Spleen (tissue), 11 donors: ENCODE results near the gene CD9. TPM values are rescaled to one million over a fixed set of nuclear protein-coding genes. Genes with fewer than 3 reads are reported as not detected.
A peak's percentile ranks its signal among the peaks of the same experiment; 100 is the strongest.

ENCODE experiments used
- DNase-seq: peaks from one replicate; pipeline ENCODE4 v3.0.0-alpha.2; 2020
- H3K27ac ChIP-seq, 8 donors: fragments of 200-600 bp; sonication (generic) in 7 of 8; 1 replicate in 4 of 8; 2 replicates in 4 of 8; pipeline versions ENCODE4 v1.5.0 to v1.8.0; 2016 to 2021; ENCODE audit warnings: inconsistent platforms in 4 of 8, mild to moderate bottlenecking in 4 of 8, moderate library complexity in 1 of 8
- H3K27me3 ChIP-seq, 7 donors: fragments of 200-600 bp; sonication (generic) in 6 of 7; replicated peaks in 1 of 7; 1 replicate in 4 of 7; 2 replicates in 3 of 7; pipeline versions ENCODE4 v1.5.0 to v1.8.0; 2016 to 2021; ENCODE audit warnings: inconsistent platforms in 3 of 7, mild to moderate bottlenecking in 1 of 7
- H3K36me3 ChIP-seq, 6 donors: fragments of 200-600 bp; sonication (generic) in 5 of 6; 1 replicate in 4 of 6; 2 replicates in 2 of 6; pipeline versions ENCODE4 v1.5.0 to v1.8.0; 2016 to 2021; ENCODE audit warnings: inconsistent platforms in 2 of 6
- H3K4me1 ChIP-seq, 6 donors: fragments of 200-600 bp; sonication (generic) in 5 of 6; 1 replicate in 3 of 6; 2 replicates in 3 of 6; pipeline versions ENCODE4 v1.5.0 to v1.8.0; 2016 to 2021; ENCODE audit warnings: inconsistent platforms in 3 of 6
- H3K4me3 ChIP-seq, 8 donors: fragments of 200-600 bp; sonication (generic) in 7 of 8; 1 replicate in 4 of 8; 2 replicates in 4 of 8; pipeline versions ENCODE4 v1.5.0 to v1.8.0; 2016 to 2021; ENCODE audit warnings: inconsistent platforms in 4 of 8, mild to moderate bottlenecking in 4 of 8, moderate library complexity in 2 of 8
- H3K9me3 ChIP-seq, 8 donors: fragments of 200-600 bp; sonication (generic) in 7 of 8; 1 replicate in 4 of 8; 2 replicates in 4 of 8; pipeline versions ENCODE4 v1.5.0 to v1.8.0; 2016 to 2021; ENCODE audit warnings: inconsistent platforms in 4 of 8
- CTCF ChIP-seq, 11 experiments: fragments of 200-600 bp in 7 of 11; fragments of 450-650 bp in 4 of 11; sonication (generic) in 4 of 11; IDR thresholded peaks in 8 of 11; conservative IDR thresholded peaks in 3 of 11; 1 replicate in 7 of 11; 2 replicates in 4 of 11; pipeline versions ENCODE4 v1.4.0 to v1.8.0; 2016 to 2021; ENCODE audit warnings: antibody characterized with exemption in 11 of 11, inconsistent platforms in 4 of 11, mild to moderate bottlenecking in 1 of 11
- POLR2A ChIP-seq, 3 donors: fragments of 450-650 bp; IDR thresholded peaks; one replicate each; pipeline ENCODE4 v1.5.1; 2017; ENCODE audit warnings: antibody characterized with exemption in 3 of 3, mild to moderate bottlenecking in 1 of 3
- POLR2AphosphoS5 ChIP-seq, 3 donors: sonication (generic); formaldehyde crosslinking; IDR thresholded peaks; one replicate each; pipeline ENCODE4 v1.5.1; 2017; ENCODE audit warnings: antibody characterized with exemption in 3 of 3
- WGBS, 5 donors: extraction: QIAGEN DNeasy Blood & Tissue Kit in 3 of 5; methylation state at CpG; one replicate each; pipeline versions ENCODE4 v1.1.5 to v1.1.7; 2013 to 2018; 5-methylcytosine and 5-hydroxymethylcytosine counted together
- intact Hi-C: fragments of 100-400 bp; cut with DNase I; formaldehyde crosslinking; loops from one replicate; pipeline ENCODE4 v1.15.0; 2023; ENCODE audit warnings: low total_unique reads
- polyA plus RNA-seq, 3 donors: library from polyadenylated mRNA; stranded (reverse); fragments of 200-250 nt; gene quantifications; one replicate each; pipeline ENCODE4 v1.2.1, GENCODE V29; 2013
- total RNA-seq, 7 donors: library from RNA; depleted of rRNA in 3 of 7; stranded (reverse); fragments of >200 nt in 3 of 7; fragmentation: NEBNext Ultra II Directional in 4 of 7; extraction: Animal tissue kit (Norgen Biotek cat#: 25700) in 4 of 7; gene quantifications; one replicate each; pipeline versions ENCODE4 v1.1.0 to v1.2.1, GENCODE V29; 2016 to 2021
- donor health status: healthy with polysubstance abuse.
- donor health status: DM: no; HTN: no; CAD: no; lungs with moderate emphysema.
- donor health status: DM: no; HTN: no; CAD: no.
- donor health status: Bipolar disorder and iron deficiency.
- donor health status: healthy.
- donor health status: DM: no; HTN: no; CAD: no.
- donor health status: DM: yes; HTN: yes; CAD: no.

The CD9 gene
- total and polyA plus RNA-seq, 10 donors, result 16.2 to 113 (median 68.9) TPM

- TF ChIP-seq CTCF (IDR thresholded peaks at IDR 0.05 in 8 of 11, conservative IDR thresholded peaks at IDR 0.05 in 3 of 11), result peak; percentile 84 to 94 (median 92)
- peak in 2 of 3 donors; percentile 51 to 53 for TF ChIP-seq POLR2AphosphoS5 (IDR thresholded peaks at IDR 0.05)
- no peak for TF ChIP-seq POLR2A (IDR thresholded peaks at IDR 0.05)
- peaks cover 4 to 35% (median 27%) of the 10 kb centered on the region in 6 donors for H3K4me1 ChIP-seq
- DNase-seq, result peak; percentile 88
- WGBS, 5 donors, result 34 to 41% (median 39%) methylated on average over 10 of the region's 10 CpGs
- H3K9me3 ChIP-seq, result no peaks in the 10 kb centered on the region
- no peaks in the 10 kb centered on the region for H3K36me3 ChIP-seq
- intact Hi-C loops, result loop anchor here (2.0 to 10.0 kb wide), 2 partner anchors 85 to 131 kb away; no protein-coding TSS in a partner anchor
- H3K4me3 ChIP-seq, result no peak overlapping the region
- H3K27me3 ChIP-seq, result peaks cover 0 to 40% (median 7%) of the 10 kb centered on the region in 7 donors
- peak overlapping the region in 6 of 8 donors; percentile 13 to 58 (median 37) for H3K27ac ChIP-seq
Measured at GRCh38 chr12:6195665-6196535, 4.3 kb upstream of the CD9 start.

- H3K4me3 ChIP-seq, result no peak overlapping the region
- intact Hi-C loops, result loop anchor here (10.0 kb wide), 1 partner anchor 133 kb away; no protein-coding TSS in a partner anchor
- H3K27me3 ChIP-seq, result peaks cover 0 to 51% (median 14%) of the 10 kb centered on the region in 7 donors
- H3K27ac ChIP-seq, result no peak overlapping the region
- peaks cover 4 to 57% (median 41%) of the 10 kb centered on the region in 6 donors for H3K4me1 ChIP-seq
- 72 to 88% (median 85%) methylated on average over 7 of the region's 7 CpGs for WGBS, 5 donors
- no peak for DNase-seq
- H3K36me3 ChIP-seq, result no peaks in the 10 kb centered on the region
- TF ChIP-seq POLR2AphosphoS5 (IDR thresholded peaks at IDR 0.05), result no peak
- TF ChIP-seq POLR2A (IDR thresholded peaks at IDR 0.05), result no peak
- TF ChIP-seq CTCF (IDR thresholded peaks at IDR 0.05 in 8 of 11, conservative IDR thresholded peaks at IDR 0.05 in 3 of 11), result no peak
- H3K9me3 ChIP-seq, result no peaks in the 10 kb centered on the region
Measured at GRCh38 chr12:6198051-6198450, 2.1 kb upstream of the CD9 start.

GRCh38 chr12:6198556-6198955 lies 1.6 kb upstream of the CD9 start:
- TF ChIP-seq POLR2AphosphoS5 (IDR thresholded peaks at IDR 0.05) (no peak), POLR2A (IDR thresholded peaks at IDR 0.05) (no peak), CTCF (IDR thresholded peaks at IDR 0.05 in 8 of 11, conservative IDR thresholded peaks at IDR 0.05 in 3 of 11) (no peak)
- H3K4me3 ChIP-seq, result no peak overlapping the region
- H3K36me3 ChIP-seq, result no peaks in the 10 kb centered on the region
- WGBS, 5 donors, result 89 to 96% (median 93%) methylated on average over 6 of the region's 6 CpGs
- no peaks in the 10 kb centered on the region for H3K9me3 ChIP-seq
- peaks cover 0 to 53% (median 14%) of the 10 kb centered on the region in 7 donors for H3K27me3 ChIP-seq
- peak overlapping the region in 3 of 8 donors; percentile 81 to 85 (median 82) for H3K27ac ChIP-seq
- DNase-seq, result no peak
- peaks cover 4 to 61% (median 43%) of the 10 kb centered on the region in 6 donors for H3K4me1 ChIP-seq
- intact Hi-C loops, result loop anchor here (10.0 kb wide), 1 partner anchor 134 kb away; no protein-coding TSS in a partner anchor
